Motor neuron (in vitro differentiated cells): ENCODE measurements around the gene METAP1D. TPM values are rescaled to one million over a fixed set of nuclear protein-coding genes. Genes with fewer than 3 reads are reported as not detected.

Experiments
- ATAC-seq, 8 experiments: fragments of 200-7000 bp; cut with Tn5 transposase; replicated peaks in 6 of 8; 2 replicates each; pipeline ENCODE4 v1.8.0; 2021; ENCODE audit warnings: mild to moderate bottlenecking in 8 of 8, moderate library complexity in 8 of 8
- H3K27ac ChIP-seq, 2 donors: fragments of 250-450 bp; sonication (Bioruptor Pico); 2 replicates each; pipeline ENCODE4 v1.9.0; 2021; ENCODE audit warnings: antibody characterized with exemption in 2 of 2, mild to moderate bottlenecking in 2 of 2, moderate library complexity in 1 of 2
- H3K4me1 ChIP-seq, 2 donors: fragments of 250-450 bp; sonication (Bioruptor Pico); replicated peaks in 1 of 2; 2 replicates each; pipeline ENCODE4 v1.6.1; 2021; ENCODE audit warnings: antibody characterized with exemption in 2 of 2, mild to moderate bottlenecking in 2 of 2, moderate library complexity in 1 of 2
- H3K4me3 ChIP-seq, 5 donors: fragments of 250-450 bp; sonication (Bioruptor Pico); 2 replicates each; pipeline ENCODE4 v1.9.0; 2021; ENCODE audit warnings: antibody characterized with exemption in 5 of 5, mild to moderate bottlenecking in 5 of 5, moderate library complexity in 4 of 5
- WGBS, 10 experiments: fragments of 450-650 bp; shearing (Covaris generic); methylation state at CpG; one replicate each; pipeline ENCODE4 v1.0.0; 2022; 5-methylcytosine and 5-hydroxymethylcytosine counted together
- in situ Hi-C, 9 experiments: fragments of 400-800 bp; cut with MboI; loops; one replicate each; pipeline ENCODE4 v1.15.0; 2021; ENCODE audit warnings: low sequenced_read_pairs in 9 of 9, low pct_unique_long_range_greater_than_20kb in 2 of 9; ENCODE audit not compliant: unreplicated experiment in 9 of 9
- total RNA-seq, 8 experiments: library from RNA; unstranded; fragments of 300-600 nt; gene quantifications; 2 replicates each; pipeline versions ENCODE4 v1.2.3 to v1.2.4, GENCODE V29; 2022

The METAP1D gene
- 10 to 100 TPM in 3 of 8 experiments, 1 to 10 TPM in 5; 2.5 to 44.9 (median 6.3) TPM for total RNA-seq

DNA sequence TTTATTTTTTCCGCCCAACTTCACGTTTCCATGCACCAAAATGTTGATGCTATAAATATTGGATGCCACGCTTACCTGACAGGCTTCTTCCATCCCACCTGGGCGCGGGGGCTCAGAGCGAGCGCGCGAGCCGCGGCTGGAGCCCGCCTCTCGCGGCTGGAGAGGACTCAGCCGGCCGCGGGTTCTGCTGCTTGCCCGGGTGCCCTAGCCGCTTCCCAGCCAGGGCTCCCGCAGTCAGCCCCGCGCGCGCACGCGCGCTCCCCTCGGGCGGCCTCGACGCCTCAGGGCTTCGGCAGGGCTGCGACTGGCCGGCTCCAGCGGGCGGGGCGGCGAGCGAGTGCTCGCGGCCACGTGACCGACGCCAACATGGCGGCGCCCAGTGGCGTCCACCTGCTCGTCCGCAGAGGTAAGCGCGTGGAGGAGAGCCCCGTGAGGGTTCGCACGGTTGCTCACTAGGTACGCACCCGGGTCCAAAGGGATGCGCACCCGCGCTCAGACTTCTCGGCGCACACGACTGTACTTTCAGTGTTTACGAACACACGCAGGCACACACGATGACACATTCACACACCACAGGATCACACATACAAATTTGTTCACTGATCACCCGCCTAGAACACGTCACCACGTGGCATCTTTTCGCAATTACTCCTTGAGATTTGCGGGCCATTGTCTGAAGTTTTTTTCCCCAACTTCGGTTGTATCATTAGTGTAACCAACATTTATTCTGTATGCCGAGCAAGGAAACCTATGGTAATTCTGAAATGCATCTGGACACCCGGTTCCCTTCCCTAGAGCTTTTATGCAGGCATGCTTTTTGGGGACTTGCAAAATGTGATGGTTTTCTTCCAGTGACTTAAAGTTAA is at the start of gene METAP1D:
TSS of gene METAP1D (plus strand) at position 350 of the 866 bp plus-strand sequence. CDS start at position 367, 17 bp downstream.
- ATAC-seq, result peak; percentile 96 to 100 (median 100)

GRCh38 chr2:171952276-171952675 is 47.5 kb upstream of the METAP1D start:
- no peak overlapping the region for H3K4me3 ChIP-seq
- no peak for ATAC-seq
- in situ Hi-C loops, result no loop called here
- H3K4me1 ChIP-seq, result no peaks in the 10 kb centered on the region
- H3K27ac ChIP-seq, result no peak overlapping the region

More for the DNA sequence above, at the start of gene METAP1D:
- 0 to 20% (median 0%) methylated on average over 1 to 27 of the region's 73 CpGs for WGBS, 10 experiments
- Histone ChIP-seq H3K4me3 (peak within 1 kb of the TSS; percentile 57 to 97 (median 68)), H3K27ac (peak within 1 kb of the TSS; percentile 43 to 65), H3K4me1 (peaks cover 9 to 13% of the 10 kb centered on the region in 2 donors)
- in situ Hi-C loops, result no loop called here

- H3K4me1 ChIP-seq, result no peaks in the 10 kb centered on the region
- no peak overlapping the region for H3K4me3 ChIP-seq
- H3K27ac ChIP-seq, result no peak overlapping the region
- WGBS, 10 experiments, result 88 to 100% (median 95%) methylated on average over 1 to 3 of the region's 3 CpGs; no CpG with 5 or more reads in 1 of the 10 experiments
- no peak for ATAC-seq
- in situ Hi-C loops, result no loop called here
Observed at GRCh38 chr2:171952748-171953147, 47.0 kb upstream of the METAP1D start.

DNA sequence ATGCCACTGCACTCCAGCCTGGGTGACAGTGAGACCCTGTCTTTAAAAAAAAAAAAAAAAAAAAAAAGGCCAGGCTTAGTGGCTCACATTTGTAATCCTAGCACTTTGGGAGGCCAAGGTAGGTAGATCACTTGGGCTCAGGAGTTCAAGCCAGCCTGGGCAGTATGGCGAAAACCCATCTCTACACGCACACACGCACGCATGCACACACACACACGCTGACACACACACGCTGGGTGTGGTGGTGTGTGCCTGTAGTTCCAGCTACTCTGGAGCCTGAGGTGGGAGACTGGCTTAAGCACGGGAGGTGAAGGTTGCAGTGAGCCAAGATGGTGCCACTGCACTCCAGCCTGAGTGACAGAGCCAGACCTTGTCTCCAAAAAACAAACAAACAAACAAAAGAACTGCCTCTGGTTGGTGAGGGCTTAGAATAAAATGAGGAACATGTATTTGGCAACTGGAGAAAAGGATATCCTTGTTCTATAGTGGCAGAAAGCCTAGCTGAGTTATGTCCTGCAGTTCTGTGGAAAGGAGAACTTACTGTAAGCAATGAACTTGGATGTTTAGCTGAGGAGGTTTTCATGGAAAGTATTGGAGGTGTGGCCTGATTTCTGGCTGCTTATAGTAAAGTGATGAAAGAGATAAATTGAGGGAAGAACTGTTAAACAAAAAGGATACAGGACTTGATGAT is 43.5 kb upstream of the METAP1D start:
- Histone ChIP-seq H3K4me3 (no peak overlapping the region), H3K4me1 (no peaks in the 10 kb centered on the region), H3K27ac (no peak overlapping the region)
- no peak for ATAC-seq
- 87 to 100% (median 93%) methylated on average over 3 to 7 of the region's 7 CpGs; no CpG with 5 or more reads in 7 of the 10 experiments for WGBS, 10 experiments
- in situ Hi-C loops, result no loop called here

GRCh38 chr2:171957061-171957460 is 42.7 kb upstream of the METAP1D start:
- H3K27ac ChIP-seq, result no peak overlapping the region
- ATAC-seq, result peak in 2 of 8 experiments; percentile 22 to 29

GRCh38 chr2:171958475-171958874 is 41.3 kb upstream of the METAP1D start:
- H3K27ac ChIP-seq, result no peak overlapping the region
- in situ Hi-C loops, result no loop called here
- no peak for ATAC-seq
- no peak overlapping the region for H3K4me3 ChIP-seq
- H3K4me1 ChIP-seq, result no peaks in the 10 kb centered on the region
- 50 to 100% (median 95%) methylated on average over 1 to 3 of the region's 3 CpGs for WGBS, 10 experiments

More at GRCh38 chr2:171957061-171957460, 42.7 kb upstream of the METAP1D start:
- 80 to 100% (median 93%) methylated on average over 1 to 2 of the region's 2 CpGs; no CpG with 5 or more reads in 3 of the 10 experiments for WGBS, 10 experiments
- Histone ChIP-seq H3K4me3 (no peak overlapping the region), H3K4me1 (no peaks in the 10 kb centered on the region)
- in situ Hi-C loops, result no loop called here

DNA sequence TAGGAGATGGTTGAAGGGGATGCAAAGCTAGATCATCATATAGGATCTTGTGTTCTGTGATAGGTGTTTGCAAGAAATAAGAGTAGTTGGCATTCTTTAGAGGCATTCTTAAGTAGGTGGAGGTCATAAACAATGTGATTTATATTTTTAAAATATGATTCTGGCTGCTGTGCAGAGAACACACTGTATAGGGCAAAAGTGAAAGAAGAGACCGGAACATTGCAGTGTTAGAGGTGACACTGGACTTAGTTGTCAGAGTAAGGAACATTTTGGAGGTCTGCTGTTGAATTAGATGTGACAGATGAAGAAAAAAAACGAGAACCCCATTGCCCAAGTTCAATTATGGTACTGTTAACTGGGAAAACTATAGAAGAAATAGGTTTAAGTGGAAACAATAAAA is 39.8 kb upstream of the METAP1D start:
- in situ Hi-C loops, result no loop called here
- WGBS, 10 experiments, result 71 to 100% (median 84%) methylated on average over 1 to 2 of the region's 2 CpGs; no CpG with 5 or more reads in 1 of the 10 experiments
- Histone ChIP-seq H3K4me3 (no peak overlapping the region), H3K4me1 (no peaks in the 10 kb centered on the region), H3K27ac (no peak overlapping the region)
- no peak for ATAC-seq

GRCh38 chr2:171960570-171960969 is 39.2 kb upstream of the METAP1D start:
- 60 to 100% (median 94%) methylated on average over 1 to 3 of the region's 3 CpGs; no CpG with 5 or more reads in 6 of the 10 experiments for WGBS, 10 experiments
- in situ Hi-C loops, result no loop called here
- H3K27ac ChIP-seq, result no peak overlapping the region
- no peak overlapping the region for H3K4me3 ChIP-seq
- no peak for ATAC-seq
- no peaks in the 10 kb centered on the region for H3K4me1 ChIP-seq

DNA sequence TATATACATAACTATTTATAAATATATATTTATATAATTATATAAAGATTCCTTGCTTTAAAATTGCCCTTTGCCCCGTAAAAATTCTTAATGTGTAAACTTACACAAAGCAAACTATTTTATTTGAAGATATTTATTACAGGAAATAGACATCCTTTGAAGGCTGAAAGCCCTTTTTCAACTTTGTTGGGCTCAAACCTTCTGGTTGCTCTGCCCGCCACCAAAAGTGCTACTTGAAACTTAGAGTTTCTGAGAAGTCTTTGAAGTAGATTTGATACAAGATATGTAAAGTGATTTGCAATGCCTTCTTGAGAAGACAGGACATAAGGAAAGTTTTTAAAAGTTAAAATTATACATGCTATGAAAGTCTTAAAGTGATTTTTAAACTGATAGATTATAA is 36.6 kb upstream of the METAP1D start:
- Histone ChIP-seq H3K27ac (no peak overlapping the region), H3K4me1 (no peaks in the 10 kb centered on the region), H3K4me3 (no peak overlapping the region)
- 80 to 100% (median 94%) methylated on average over 1 to 2 of the region's 2 CpGs; no CpG with 5 or more reads in 1 of the 10 experiments for WGBS, 10 experiments
- ATAC-seq, result no peak
- in situ Hi-C loops, result no loop called here

DNA sequence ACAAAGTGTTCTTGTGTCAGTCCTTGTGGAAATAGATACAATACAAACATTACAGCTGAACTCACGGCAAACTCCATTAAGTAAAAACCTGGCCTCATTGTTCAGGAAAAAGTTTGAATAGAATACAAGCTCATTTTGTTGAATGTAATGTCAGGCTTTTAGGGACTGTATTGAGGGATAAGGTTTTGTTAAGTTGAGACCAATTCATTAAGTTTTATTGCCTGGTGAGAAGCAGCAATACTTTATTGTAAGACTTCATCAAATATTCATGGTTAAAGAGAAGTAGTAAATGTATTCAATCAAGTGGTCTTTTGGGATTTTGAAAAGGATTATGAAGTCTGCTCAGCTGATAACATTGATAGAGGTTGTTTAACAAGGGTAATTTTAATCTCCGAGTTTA is 35.4 kb upstream of the METAP1D start:
- Histone ChIP-seq H3K27ac (no peak overlapping the region), H3K4me1 (no peaks in the 10 kb centered on the region), H3K4me3 (no peak overlapping the region)
- no peak for ATAC-seq
- in situ Hi-C loops, result no loop called here
- 31 to 100% (median 84%) methylated on average over 1 to 2 of the region's 2 CpGs; no CpG with 5 or more reads in 4 of the 10 experiments for WGBS, 10 experiments

GRCh38 chr2:171965238-171965637 is 34.5 kb upstream of the METAP1D start:
- Histone ChIP-seq H3K4me3 (no peak overlapping the region), H3K27ac (no peak overlapping the region), H3K4me1 (no peaks in the 10 kb centered on the region)
- WGBS, 10 experiments, result 83 to 100% (median 94%) methylated on average over 1 to 3 of the region's 3 CpGs; no CpG with 5 or more reads in 1 of the 10 experiments
- ATAC-seq, result no peak
- in situ Hi-C loops, result no loop called here

- in situ Hi-C loops, result no loop called here
- ATAC-seq, result no peak
- 90 to 100% (median 97%) methylated on average over 2 to 3 of the region's 3 CpGs; no CpG with 5 or more reads in 3 of the 10 experiments for WGBS, 10 experiments
- Histone ChIP-seq H3K27ac (no peak overlapping the region), H3K4me3 (no peak overlapping the region), H3K4me1 (no peaks in the 10 kb centered on the region)
Observed at GRCh38 chr2:171965661-171966060, 34.1 kb upstream of the METAP1D start.

DNA sequence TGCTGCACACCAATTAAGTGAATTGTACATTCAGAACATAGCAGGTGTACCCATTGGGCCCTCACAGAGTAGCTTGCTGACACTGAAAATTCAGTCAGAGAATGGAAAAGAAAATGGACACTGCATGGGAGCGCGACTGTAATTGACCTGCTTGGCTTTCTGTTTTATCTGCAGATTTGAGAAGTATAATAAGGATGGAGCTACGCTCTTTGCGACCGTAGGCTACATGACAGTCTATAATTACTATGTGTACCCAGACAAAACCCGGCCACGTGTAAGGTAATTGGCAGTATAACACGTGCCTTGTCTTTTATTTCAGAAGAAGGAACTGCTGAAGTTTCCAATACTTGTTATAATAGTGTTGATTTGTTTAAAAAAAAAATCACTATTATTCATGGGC is 33.5 kb upstream of the METAP1D start:
- 60 to 100% (median 96%) methylated on average over 1 to 8 of the region's 8 CpGs; no CpG with 5 or more reads in 1 of the 10 experiments for WGBS, 10 experiments
- H3K27ac ChIP-seq, result no peak overlapping the region
- no peaks in the 10 kb centered on the region for H3K4me1 ChIP-seq
- ATAC-seq, result no peak
- in situ Hi-C loops, result no loop called here
- H3K4me3 ChIP-seq, result no peak overlapping the region
